ENCODE data around the gene ST6GALNAC4. TPM values are rescaled to one million over a fixed set of nuclear protein-coding genes. Genes with fewer than 3 reads are reported as not detected.

ST6GALNAC4 gene, protein sequence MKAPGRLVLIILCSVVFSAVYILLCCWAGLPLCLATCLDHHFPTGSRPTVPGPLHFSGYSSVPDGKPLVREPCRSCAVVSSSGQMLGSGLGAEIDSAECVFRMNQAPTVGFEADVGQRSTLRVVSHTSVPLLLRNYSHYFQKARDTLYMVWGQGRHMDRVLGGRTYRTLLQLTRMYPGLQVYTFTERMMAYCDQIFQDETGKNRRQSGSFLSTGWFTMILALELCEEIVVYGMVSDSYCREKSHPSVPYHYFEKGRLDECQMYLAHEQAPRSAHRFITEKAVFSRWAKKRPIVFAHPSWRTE
- total RNA-seq (2013): 7.1 TPM
- polyA plus RNA-seq: 10 to 100 TPM in 2 of 3 donors, 1 to 10 TPM in 1; 8.9 to 14.0 (median 10.3) TPM
- 8.7 and 10.3 TPM in 2 replicates for polyA minus RNA-seq
- 3.2 to 61.7 (median 11.1) reads per million in 11 experiments for total RNA-seq

DNA sequence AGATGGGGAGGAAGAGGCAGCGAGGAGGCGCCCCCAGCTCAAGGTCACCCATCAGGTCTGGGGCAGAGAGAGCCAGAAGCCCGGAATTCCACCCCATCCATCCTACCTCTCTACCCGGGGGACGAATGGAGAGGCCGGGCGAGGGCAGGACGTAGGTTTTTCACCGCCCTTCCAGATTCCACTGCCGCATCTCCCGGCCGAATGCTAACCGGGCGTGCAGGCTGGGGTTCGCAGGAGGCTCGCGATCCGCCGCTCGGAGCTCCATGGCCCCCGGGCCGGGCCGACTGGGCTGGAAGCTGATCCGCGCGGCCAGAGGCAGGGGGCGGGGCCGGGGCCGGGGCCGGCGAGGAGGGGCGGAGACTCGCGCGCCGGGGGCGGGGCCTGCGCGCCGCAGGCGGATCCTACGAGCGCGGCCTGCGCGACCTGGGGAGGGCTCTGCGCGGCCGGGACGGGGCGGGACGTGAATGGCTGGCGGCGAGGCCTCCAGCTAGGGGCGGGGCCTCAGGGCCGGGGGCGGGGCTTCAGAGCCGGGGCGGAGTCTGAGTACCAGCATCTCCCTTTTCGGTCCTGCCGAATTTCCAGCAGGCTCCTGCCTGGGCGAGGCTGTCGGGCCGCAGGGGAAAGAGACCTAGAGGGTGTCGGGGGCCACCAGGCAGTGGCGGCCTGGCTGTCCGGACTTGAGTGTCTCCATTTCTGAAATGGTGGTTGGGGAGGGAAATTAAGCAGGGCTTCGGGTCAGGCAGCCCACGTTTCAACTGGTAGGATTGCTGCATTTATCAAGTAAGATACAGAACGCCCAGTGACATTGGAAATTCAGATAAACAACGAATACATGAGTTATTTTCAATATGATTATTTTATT lies at the start of gene ST6GALNAC4:
Gene ST6GALNAC4 (minus strand): TSS at position 322 of the 862 bp plus-strand sequence. CDS start 622 bp downstream, outside the sequence.
- Histone ChIP-seq H3K9ac (ENCODE audit: insufficient read depth, low read length, poor library complexity, severe bottlenecking) (peak within 1 kb of the TSS; percentile 69), H3K9me3 (replicated peaks in 1 of 2; ENCODE audit: control insufficient read depth in 1 of 2, insufficient read depth in 1 of 2, low read length in 2 of 2) (no peaks in the 10 kb centered on the region), H3K27me3 (ENCODE audit: control insufficient read depth in 2 of 2, insufficient read depth in 2 of 2, low read length in 2 of 2) (peaks cover 0 to 3% of the 10 kb centered on the region in 2 donors), H4K20me1 (ENCODE audit: insufficient read depth, low read length) (no peaks in the 10 kb centered on the region), H3K4me3 (replicated peaks in 1 of 3; ENCODE audit: low read depth in 2 of 3, low read length in 3 of 3) (peak within 1 kb of the TSS; percentile 54 to 92 (median 55)), H3K36me3 (replicated peaks in 1 of 2; ENCODE audit: control insufficient read depth in 1 of 2, insufficient read depth in 2 of 2, low read length in 2 of 2) (peaks cover 5 to 10% of the 10 kb centered on the region in 2 donors), H3K4me2 (replicated peaks; ENCODE audit: extremely low read depth, low read length, poor library complexity, severe bottlenecking) (peak within 1 kb of the TSS; percentile 99), H3K4me1 (ENCODE audit: control insufficient read depth in 1 of 2, insufficient read depth in 2 of 2, low read length in 2 of 2) (peaks cover 56 to 66% of the 10 kb centered on the region in 2 donors), H3K27ac (ENCODE audit: low read depth in 1 of 2, low read length in 2 of 2) (peak within 1 kb of the TSS; percentile 85 to 93), H3K79me2 (ENCODE audit: insufficient read depth, low read length) (no peaks in the 10 kb centered on the region), H2AFZ (ENCODE audit: insufficient read depth, low read depth, low read length, poor library complexity, severe bottlenecking) (peak within 1 kb of the TSS; percentile 96)
- peak within 1 kb of the TSS; percentile 81 to 86 for H3K4me3 Mint-ChIP-seq
- intact Hi-C loops (cut with micrococcal nuclease): loop anchor here (5.0 kb wide), 6 partner anchors 55 to 695 kb away; partner anchors contain the start of genes CDK9 (in 1 of the 2), SH2D3C (in 1 of the 2) and TOR2A (in 1 of the 2)
- TF ChIP-seq, protein P1, sequence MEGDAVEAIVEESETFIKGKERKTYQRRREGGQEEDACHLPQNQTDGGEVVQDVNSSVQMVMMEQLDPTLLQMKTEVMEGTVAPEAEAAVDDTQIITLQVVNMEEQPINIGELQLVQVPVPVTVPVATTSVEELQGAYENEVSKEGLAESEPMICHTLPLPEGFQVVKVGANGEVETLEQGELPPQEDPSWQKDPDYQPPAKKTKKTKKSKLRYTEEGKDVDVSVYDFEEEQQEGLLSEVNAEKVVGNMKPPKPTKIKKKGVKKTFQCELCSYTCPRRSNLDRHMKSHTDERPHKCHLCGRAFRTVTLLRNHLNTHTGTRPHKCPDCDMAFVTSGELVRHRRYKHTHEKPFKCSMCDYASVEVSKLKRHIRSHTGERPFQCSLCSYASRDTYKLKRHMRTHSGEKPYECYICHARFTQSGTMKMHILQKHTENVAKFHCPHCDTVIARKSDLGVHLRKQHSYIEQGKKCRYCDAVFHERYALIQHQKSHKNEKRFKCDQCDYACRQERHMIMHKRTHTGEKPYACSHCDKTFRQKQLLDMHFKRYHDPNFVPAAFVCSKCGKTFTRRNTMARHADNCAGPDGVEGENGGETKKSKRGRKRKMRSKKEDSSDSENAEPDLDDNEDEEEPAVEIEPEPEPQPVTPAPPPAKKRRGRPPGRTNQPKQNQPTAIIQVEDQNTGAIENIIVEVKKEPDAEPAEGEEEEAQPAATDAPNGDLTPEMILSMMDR (IDR thresholded peaks at IDR 0.05): no peak
- peak within 1 kb of the TSS; percentile 81 to 100 (median 97) for H3K27ac Mint-ChIP-seq
- H3K9me3 Mint-ChIP-seq: peaks cover 0 to 1% (median 0%) of the 10 kb centered on the region in 7 donors
- peaks cover 3 to 13% (median 8%) of the 10 kb centered on the region in 3 donors for H3K27me3 Mint-ChIP-seq (ENCODE audit: low read depth in 3 of 3)
- H3K36me3 Mint-ChIP-seq: peaks cover 16 to 19% of the 10 kb centered on the region in 2 donors
- under 1% methylated on average over 60 of the region's 71 CpGs for WGBS (ENCODE audit: insufficient coverage)
- H3K4me1 Mint-ChIP-seq: peaks cover 64% of the 10 kb centered on the region
- peak; percentile 90 to 94 (median 91) for DNase-seq

DNA sequence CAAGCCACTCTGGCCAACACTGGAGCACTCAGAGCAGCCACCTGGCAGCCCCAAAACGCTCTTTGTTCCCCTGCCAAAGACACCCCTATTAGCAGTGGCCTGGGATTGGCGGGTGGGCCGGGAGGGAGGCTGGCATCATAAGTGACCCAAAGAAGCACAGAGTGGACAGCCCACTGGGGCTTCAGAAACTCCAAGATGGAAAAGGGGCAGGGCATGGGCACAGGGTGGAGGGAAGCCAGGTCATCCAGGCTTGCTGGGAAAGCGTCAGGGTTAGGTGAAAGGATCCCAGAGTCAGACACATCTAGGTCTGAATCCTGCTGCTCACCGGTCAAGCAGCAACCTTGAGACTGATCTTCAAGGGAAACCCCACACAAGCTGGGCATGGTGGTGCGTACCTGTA lies 49.1 kb upstream of the ST6GALNAC4 start:
- Mint-ChIP-seq H3K9me3 (peaks cover 0 to 4% (median 0%) of the 10 kb centered on the region in 7 donors), H3K4me1 (peaks cover 36% of the 10 kb centered on the region), H3K27ac (peak overlapping the region in 2 of 7 donors; percentile 31 to 52), H3K36me3 (peaks cover 0 to 2% of the 10 kb centered on the region in 2 donors), H3K4me3 (peak overlapping the region in 1 of 2 donors; percentile 81), H3K27me3 (ENCODE audit: low read depth in 3 of 3) (peaks cover 4 to 6% (median 5%) of the 10 kb centered on the region in 3 donors)
- Histone ChIP-seq H3K4me2 (replicated peaks; ENCODE audit: extremely low read depth, low read length, poor library complexity, severe bottlenecking) (peak overlapping the region; percentile 43), H3K27ac (ENCODE audit: low read depth in 1 of 2, low read length in 2 of 2) (no peak overlapping the region), H3K79me2 (ENCODE audit: insufficient read depth, low read length) (no peaks in the 10 kb centered on the region), H3K36me3 (replicated peaks in 1 of 2; ENCODE audit: control insufficient read depth in 1 of 2, insufficient read depth in 2 of 2, low read length in 2 of 2) (no peaks in the 10 kb centered on the region), H3K9me3 (replicated peaks in 1 of 2; ENCODE audit: control insufficient read depth in 1 of 2, insufficient read depth in 1 of 2, low read length in 2 of 2) (no peaks in the 10 kb centered on the region), H3K4me3 (replicated peaks in 1 of 3; ENCODE audit: low read depth in 2 of 3, low read length in 3 of 3) (peak overlapping the region in 1 of 3 experiments; percentile 15), H2AFZ (ENCODE audit: insufficient read depth, low read depth, low read length, poor library complexity, severe bottlenecking) (peak overlapping the region; percentile 66), H4K20me1 (ENCODE audit: insufficient read depth, low read length) (no peaks in the 10 kb centered on the region), H3K4me1 (ENCODE audit: control insufficient read depth in 1 of 2, insufficient read depth in 2 of 2, low read length in 2 of 2) (peaks cover 13 to 28% of the 10 kb centered on the region in 2 donors), H3K9ac (ENCODE audit: insufficient read depth, low read length, poor library complexity, severe bottlenecking) (peak overlapping the region; percentile 30), H3K27me3 (ENCODE audit: control insufficient read depth in 2 of 2, insufficient read depth in 2 of 2, low read length in 2 of 2) (no peaks in the 10 kb centered on the region)
- DNase-seq: no peak
- intact Hi-C loops (cut with micrococcal nuclease): no loop called here
- TF ChIP-seq, protein P1 (IDR thresholded peaks at IDR 0.05): no peak
- WGBS (ENCODE audit: insufficient coverage): 76% methylated on average over 6 of the region's 6 CpGs
